Activated T-cell treated with anti-CD3 and anti-CD28 coated beads for 4 hours (primary cell): ENCODE data around the gene GPSM3.
"Not testable (repeated sequence)": the region's sequence is repeated elsewhere in the genome, so short reads cannot be mapped to it uniquely, and the experiment has no call there.

Experiments used
- DNase-seq: peaks from one replicate; pipeline ENCODE4 v3.0.0-alpha.2; 2020

The GPSM3 gene

DNA sequence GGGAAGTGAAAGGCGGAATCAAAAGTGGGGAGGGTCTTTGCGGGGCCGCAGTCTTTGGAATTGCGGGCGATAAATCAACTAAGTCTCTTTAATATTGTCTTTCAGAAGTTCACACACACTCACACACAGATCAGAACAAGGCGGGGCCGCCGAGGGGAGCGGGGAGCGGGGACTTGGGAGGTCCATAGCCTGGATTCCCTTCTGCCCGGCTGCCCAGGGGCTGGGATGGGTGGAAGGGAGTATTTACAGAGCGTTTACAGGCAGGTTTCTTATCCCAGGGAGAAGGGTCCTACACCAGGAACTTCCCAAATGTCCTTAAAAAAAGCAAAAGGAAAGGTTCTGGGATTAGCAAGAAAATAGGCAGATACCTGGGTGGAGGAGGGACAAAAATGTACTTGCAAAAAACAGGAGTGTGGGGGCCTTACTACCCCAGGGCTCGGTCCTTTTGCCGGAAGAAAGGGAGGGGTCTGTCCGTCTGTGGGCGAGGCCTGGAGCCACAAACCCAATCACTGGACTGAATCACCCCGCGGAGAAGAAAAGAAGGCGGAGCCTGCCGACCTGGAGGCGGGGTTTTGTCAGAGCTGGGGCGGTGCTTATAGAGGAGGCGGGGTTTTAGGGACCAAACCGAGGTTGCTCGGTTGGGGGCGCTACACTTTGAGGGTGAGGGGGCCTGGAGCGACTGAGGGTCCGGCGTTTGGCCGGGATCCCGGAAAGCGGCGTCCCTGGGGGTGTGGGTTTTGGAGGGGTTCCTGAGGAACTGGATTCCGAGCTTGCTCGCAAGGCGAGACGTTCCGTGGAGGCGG is 44.0 kb downstream of the GPSM3 start:
- DNase-seq, result peak; percentile 62

DNA sequence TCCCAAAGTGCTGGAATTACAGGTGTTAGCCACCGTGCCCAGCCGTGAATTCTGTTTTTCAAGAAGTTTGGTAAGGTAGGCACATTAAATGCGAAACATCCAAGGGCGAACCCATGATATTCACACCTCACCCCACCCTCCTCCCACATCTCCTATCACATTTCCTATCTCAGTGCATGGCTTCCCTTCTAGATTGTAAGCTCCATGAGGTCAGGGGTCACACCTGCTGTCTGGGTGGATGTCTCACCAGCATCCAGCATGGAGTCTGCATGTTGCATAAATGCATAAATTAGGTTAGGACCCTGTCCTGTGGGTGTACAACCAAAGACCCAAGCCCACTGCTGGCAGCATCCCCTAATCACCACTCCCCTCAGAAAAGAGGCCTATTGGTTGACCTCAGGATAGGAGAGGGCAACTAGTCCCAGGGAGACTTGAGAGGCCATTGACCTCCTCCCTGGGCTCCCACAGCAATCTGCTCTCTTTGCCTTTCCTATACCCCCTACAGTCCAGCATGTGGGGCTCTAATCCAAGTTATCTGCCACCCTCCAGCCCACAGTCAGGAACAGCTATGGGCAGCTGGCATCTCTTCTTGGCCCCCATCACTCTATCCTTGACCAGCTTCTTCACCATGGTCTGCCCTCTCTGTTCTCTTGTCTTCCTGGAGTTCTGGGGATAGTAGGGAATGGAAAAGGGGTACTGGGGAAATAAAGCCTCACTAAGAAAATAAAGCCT is 44.9 kb downstream of the GPSM3 start:
- DNase-seq, result no peak

DNA sequence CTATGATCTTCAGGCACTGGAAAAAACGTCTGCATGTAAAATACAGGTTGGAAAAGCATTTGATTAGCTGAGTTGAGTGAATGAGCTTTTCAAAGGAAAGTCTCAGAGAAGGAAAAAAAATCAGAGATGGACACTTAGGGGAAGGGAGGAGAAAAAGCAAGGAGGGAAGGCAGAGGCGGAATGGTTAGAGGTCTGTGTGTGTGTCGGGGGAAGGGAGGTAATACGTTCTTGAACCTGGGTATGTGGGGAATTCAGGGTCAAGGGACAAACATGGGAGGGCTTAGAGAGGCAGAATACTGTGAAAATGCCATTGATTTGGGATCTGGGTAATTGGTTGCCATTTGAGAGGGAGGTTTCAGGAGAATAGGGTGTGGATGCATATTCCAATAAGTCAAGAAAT is 45.8 kb downstream of the GPSM3 start:
- DNase-seq, result no peak

GRCh38 chr6:32146287-32146686 is 46.2 kb downstream of the GPSM3 start:
- DNase-seq, result no peak

GRCh38 chr6:32144238-32144637 is 48.2 kb downstream of the GPSM3 start:
- not testable (repeated sequence) for DNase-seq
